ENCODE results near the gene FCRLA.

GRCh38 chr1:161733526-161733925, 26.5 kb downstream of the FCRLA start:
- TF ChIP-seq EZH2 (IDR thresholded peaks at IDR 0.05; ENCODE audit: borderline replicate concordance, insufficient read depth, low read depth, low read length, poor library complexity, severe bottlenecking): no peak
- no peak for TF ChIP-seq CTCF (IDR thresholded peaks at IDR 0.05)
